GM21786 (cell line): Measurements from ENCODE around the gene MLX.
A peak's percentile ranks its signal among the peaks of the same experiment; 100 is the strongest.
"Not testable (repeated sequence)": the region's sequence is repeated elsewhere in the genome, so short reads cannot be mapped to it uniquely, and the experiment has no call there.

Experiments
- ATAC-seq: cut with Tn5 transposase; IDR thresholded peaks from one replicate; pipeline ENCODE4 v1.9.1; 2021; ENCODE audit not compliant: unreplicated experiment

The MLX gene

GRCh38 chr17:42536372-42537155, 30.3 kb upstream of the MLX start:
- peak; percentile 61 for ATAC-seq

- no peak for ATAC-seq
Measured at GRCh38 chr17:42537156-42537805, 29.6 kb upstream of the MLX start.

GRCh38 chr17:42537826-42538451, 29.0 kb upstream of the MLX start:
- ATAC-seq, result no peak

GRCh38 chr17:42538482-42538881, 28.4 kb upstream of the MLX start:
- ATAC-seq, result no peak

- ATAC-seq, result not testable (repeated sequence)
Measured at GRCh38 chr17:42540558-42540957, 26.3 kb upstream of the MLX start.

GRCh38 chr17:42541041-42541833, 25.7 kb upstream of the MLX start:
- no peak for ATAC-seq

GRCh38 chr17:42543190-42544079, 23.5 kb upstream of the MLX start:
- no peak for ATAC-seq

- no peak for ATAC-seq
Measured at GRCh38 chr17:42544874-42545283, 22.0 kb upstream of the MLX start.

- not testable (repeated sequence) for ATAC-seq
Measured at GRCh38 chr17:42545755-42546505, 21.0 kb upstream of the MLX start.

- no peak for ATAC-seq
Measured at GRCh38 chr17:42547001-42547461, 19.9 kb upstream of the MLX start.

GRCh38 chr17:42547698-42548069, 19.2 kb upstream of the MLX start:
- ATAC-seq, result no peak

GRCh38 chr17:42548070-42548837, 18.6 kb upstream of the MLX start:
- ATAC-seq, result peak; percentile 60

GRCh38 chr17:42548993-42549755, 17.7 kb upstream of the MLX start:
- no peak for ATAC-seq

GRCh38 chr17:42552736-42553135, 14.2 kb upstream of the MLX start, which contains the start of gene HSD17B1:
TSS of gene HSD17B1 (plus strand) at chr17:42552923. CDS start at chr17:42552934, 11 bp downstream.
- not testable (repeated sequence) for ATAC-seq

- ATAC-seq, result no peak
Measured at GRCh38 chr17:42553161-42553818, 13.6 kb upstream of the MLX start.

- ATAC-seq, result no peak
Measured at GRCh38 chr17:42553866-42554249, 13.0 kb upstream of the MLX start.
